HepG2 (cell line): Measurements from ENCODE around the gene NPHP4.

ENCODE experiments used
- AGO2 ChIP-seq: fragments of 200-400 bp; formaldehyde crosslinking; optimal IDR thresholded peaks from 2 replicates; pipeline ENCODE3; 2017; ENCODE audit warnings: mild to moderate bottlenecking, low read depth, low read length, moderate library complexity
- CENPX ChIP-seq: sonication (generic); formaldehyde crosslinking; IDR thresholded peaks from 2 replicates; pipeline ENCODE4 v1.9.0; 2021; ENCODE audit warnings: mild to moderate bottlenecking, missing genetic modification reagents, moderate library complexity
- CTCF ChIP-seq: sonication (generic); formaldehyde crosslinking; IDR thresholded peaks from 2 replicates; pipeline ENCODE4 v1.5.0; 2020; ENCODE audit warnings: mild to moderate bottlenecking, missing genetic modification reagents, moderate library complexity
- IRF1 ChIP-seq: sonication (generic); formaldehyde crosslinking; IDR thresholded peaks from 2 replicates; pipeline ENCODE4 v1.4.0; 2020; ENCODE audit warnings: low read depth, mild to moderate bottlenecking, missing genetic modification reagents
- MYC ChIP-seq: sonication (generic); formaldehyde crosslinking; IDR thresholded peaks from 2 replicates; pipeline ENCODE4 v1.9.0; 2021; ENCODE audit warnings: missing genetic modification reagents, borderline replicate concordance
- RAD21 ChIP-seq: fragments of 450-650 bp; formaldehyde crosslinking; IDR thresholded peaks from 2 replicates; pipeline ENCODE4 v1.5.0; 2020; ENCODE audit warnings: mild to moderate bottlenecking
- RBFOX2 ChIP-seq: fragments of 200-400 bp; formaldehyde crosslinking; IDR thresholded peaks from 2 replicates; pipeline ENCODE4 v1.6.1; 2017; ENCODE audit warnings: low read depth, mild to moderate bottlenecking, low read length
- RFX5 ChIP-seq: IDR thresholded peaks from 2 replicates; pipeline ENCODE4 v1.6.1; 2011; ENCODE audit warnings: low read depth, low read length, improper control_type of control experiment
- TCF12 ChIP-seq, 2 experiments: fragments of 450-650 bp in 1 of 2; sonication (generic) in 1 of 2; formaldehyde crosslinking in 1 of 2; IDR thresholded peaks; 2 replicates each; pipeline versions ENCODE4 v1.6.1 to v1.8.0; 2017 to 2022; ENCODE audit warnings: antibody characterized with exemption in 1 of 2, mild to moderate bottlenecking in 1 of 2, missing genetic modification reagents in 1 of 2, moderate library complexity in 1 of 2
- TCF7 ChIP-seq: sonication (generic); IDR thresholded peaks from 2 replicates; pipeline ENCODE4 v1.6.1; 2016; ENCODE audit warnings: antibody characterized with exemption, low read depth
- ZBTB21 ChIP-seq: sonication (generic); formaldehyde crosslinking; IDR thresholded peaks from 2 replicates; pipeline ENCODE4 v1.4.0; 2020; ENCODE audit warnings: missing genetic modification reagents
- ZC3H13 ChIP-seq: sonication (generic); formaldehyde crosslinking; IDR thresholded peaks from 2 replicates; pipeline ENCODE4 v1.8.1; 2023; ENCODE audit warnings: mild to moderate bottlenecking, missing genetic modification reagents, moderate library complexity
- ZNF740 ChIP-seq: sonication (generic); formaldehyde crosslinking; IDR thresholded peaks from 2 replicates; pipeline ENCODE4 v1.4.0; 2020; ENCODE audit warnings: missing genetic modification reagents

- no peak for TF ChIP-seq TCF7
- TF ChIP-seq RBFOX2: no peak
- no peak for TF ChIP-seq CENPX (CRISPR knock-in tag)
- TF ChIP-seq IRF1 (CRISPR knock-in tag): no peak
- no peak for TF ChIP-seq ZBTB21
- no peak for TF ChIP-seq CTCF (CRISPR knock-in tag)
- no peak for TF ChIP-seq ZNF740 (CRISPR knock-in tag)
- TF ChIP-seq AGO2: no peak
- TF ChIP-seq RFX5: no peak
- TF ChIP-seq RAD21 (CRISPR knock-in tag): no peak
- no peak for TF ChIP-seq ZC3H13 (CRISPR knock-in tag)
- TF ChIP-seq TCF12 (IDR thresholded peaks at IDR 0.05): no peak
- TF ChIP-seq TCF12 (CRISPR knock-in tag; IDR thresholded peaks at IDR 0.05): no peak
- TF ChIP-seq MYC (CRISPR knock-in tag): no peak
Measured at GRCh38 chr1:6005276-6005917, 13.2 kb upstream of the NPHP4 start.
